Measurements from ENCODE around the gene ETV6.

ETV6 gene

GRCh38 chr12:11922361-11922760, 272.9 kb downstream of the ETV6 start:
- DNase-seq (ENCODE audit: low spot score): no peak

GRCh38 chr12:11923067-11923466, 273.6 kb downstream of the ETV6 start:
- DNase-seq (ENCODE audit: low spot score): no peak

- no peak for DNase-seq (ENCODE audit: low spot score)
These were observed 277.9 kb downstream of the ETV6 start for GRCh38 chr12:11927286-11927935.

- DNase-seq (ENCODE audit: low spot score): no peak
These were observed 280.2 kb downstream of the ETV6 start for GRCh38 chr12:11929714-11930113.

GRCh38 chr12:11939223-11939622, 289.7 kb downstream of the ETV6 start:
- no peak for DNase-seq (ENCODE audit: low spot score)

- DNase-seq (ENCODE audit: low spot score): peak; percentile 91
These were observed 292.3 kb downstream of the ETV6 start for GRCh38 chr12:11941606-11942337.

DNA sequence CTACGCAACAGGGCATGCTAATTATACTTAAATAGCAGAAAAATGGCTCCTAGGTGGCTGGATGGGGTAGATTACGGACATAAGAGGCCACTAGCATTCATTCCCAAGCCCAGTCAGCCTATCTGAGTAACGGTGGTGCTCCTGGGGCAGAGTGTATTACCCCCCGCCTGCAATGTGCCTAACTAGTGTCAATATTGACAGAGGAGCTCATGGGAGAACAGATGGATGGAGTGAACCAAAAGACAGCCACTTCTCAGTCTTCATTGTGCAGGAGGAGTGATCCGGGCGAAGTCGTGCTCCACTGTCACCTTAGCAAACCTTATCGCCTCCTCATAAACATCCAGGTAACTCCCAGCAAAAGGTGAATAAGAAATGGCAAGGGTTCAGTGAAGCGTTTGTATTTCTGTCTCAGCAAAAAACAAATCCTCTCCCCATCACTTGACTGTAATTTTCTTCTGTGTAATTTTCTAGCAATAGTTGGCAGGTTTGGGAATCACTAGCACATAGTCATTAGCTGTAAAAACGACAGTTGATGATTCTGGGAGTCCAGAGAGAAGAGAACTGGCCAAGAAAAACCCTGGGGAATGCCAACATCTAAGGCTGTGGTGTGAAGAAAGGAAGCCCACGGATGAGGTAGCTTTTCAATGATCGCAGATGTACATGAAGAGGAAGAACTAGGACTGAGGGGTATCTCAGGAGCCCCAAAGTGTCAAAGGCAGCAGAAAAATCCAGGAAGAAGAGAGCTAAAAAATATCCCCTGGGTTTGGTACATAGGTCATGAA, 294.6 kb downstream of the ETV6 start:
- DNase-seq (ENCODE audit: low spot score): no peak
